NCI-H446 (cell line): ENCODE measurements around the gene BICC1.

Source experiments
- DNase-seq, 2 experiments: peaks; one replicate each; lab custom pipeline; 2025; lab: John Stamatoyannopoulos, UW

Gene BICC1

GRCh38 chr10:58868736-58869435, 356.2 kb downstream of the BICC1 start:
- DNase-seq: no peak

GRCh38 chr10:58870070-58870469, 357.4 kb downstream of the BICC1 start:
- DNase-seq: no peak

- no peak for DNase-seq
Observed at GRCh38 chr10:58873161-58873560, 360.5 kb downstream of the BICC1 start.
